Ammon's horn (tissue), 1 donor: ENCODE measurements around the gene ZNF217.
"Not testable (repeated sequence)": the region's sequence is repeated elsewhere in the genome, so short reads cannot be mapped to it uniquely, and the experiment has no call there.

ENCODE experiments used
- DNase-seq: peaks from one replicate; pipeline ENCODE4 v3.0.0-alpha.2; 2016; ENCODE audit warnings: low spot score

Gene ZNF217

GRCh38 chr20:53622247-53623133 lies 28.9 kb upstream of the ZNF217 start:
- DNase-seq: no peak

- no peak for DNase-seq
Measured at GRCh38 chr20:53621482-53622246, 28.0 kb upstream of the ZNF217 start.

- not testable (repeated sequence) for DNase-seq
Measured at GRCh38 chr20:53618490-53619000, 24.9 kb upstream of the ZNF217 start.

GRCh38 chr20:53617791-53618489 lies 24.3 kb upstream of the ZNF217 start:
- DNase-seq: no peak

- not testable (repeated sequence) for DNase-seq
Measured at GRCh38 chr20:53616489-53616888, 22.9 kb upstream of the ZNF217 start.

- DNase-seq: no peak
Measured at GRCh38 chr20:53613748-53614147, 20.1 kb upstream of the ZNF217 start.

GRCh38 chr20:53612289-53612688 lies 18.6 kb upstream of the ZNF217 start:
- not testable (repeated sequence) for DNase-seq

GRCh38 chr20:53611449-53611894 lies 17.8 kb upstream of the ZNF217 start:
- DNase-seq: peak; percentile 65

GRCh38 chr20:53609491-53610445 lies 16.1 kb upstream of the ZNF217 start:
- peak; percentile 30 for DNase-seq

- no peak for DNase-seq
Measured at GRCh38 chr20:53608456-53609452, 15.1 kb upstream of the ZNF217 start.

GRCh38 chr20:53608071-53608455 lies 14.4 kb upstream of the ZNF217 start:
- DNase-seq: no peak

- no peak for DNase-seq
Measured at GRCh38 chr20:53606364-53606985, 12.8 kb upstream of the ZNF217 start.

- not testable (repeated sequence) for DNase-seq
Measured at GRCh38 chr20:53605401-53605800, 11.8 kb upstream of the ZNF217 start.

- DNase-seq: not testable (repeated sequence)
Measured at GRCh38 chr20:53604846-53605245, 11.2 kb upstream of the ZNF217 start.

GRCh38 chr20:53602661-53603060 lies 9.0 kb upstream of the ZNF217 start:
- no peak for DNase-seq

GRCh38 chr20:53599910-53600632 lies 6.4 kb upstream of the ZNF217 start:
- DNase-seq: no peak

- DNase-seq: no peak
Measured at GRCh38 chr20:53599378-53599777, 5.7 kb upstream of the ZNF217 start.

- DNase-seq: no peak
Measured at GRCh38 chr20:53599044-53599362, 5.4 kb upstream of the ZNF217 start.
